Measurements from ENCODE around the gene PLPP7. TPM values are rescaled to one million over a fixed set of nuclear protein-coding genes. Genes with fewer than 3 reads are reported as not detected.

Gene PLPP7
- total RNA-seq, 1 donor from 2014 or later, result 3.1 TPM

GRCh38 chr9:131358556-131358955 lies 69.0 kb downstream of the PLPP7 start:
- no peaks in the 10 kb centered on the region for H3K9me3 Mint-ChIP-seq
- no peak overlapping the region for H3K27ac Mint-ChIP-seq
- no peaks in the 10 kb centered on the region for H3K36me3 Mint-ChIP-seq
- TF ChIP-seq CTCF (conservative IDR thresholded peaks at IDR 0.05), result no peak
- DNase-seq (ENCODE audit: extremely low spot score, unreplicated experiment), result no peak
- no peaks in the 10 kb centered on the region for H3K27me3 Mint-ChIP-seq
- no peak overlapping the region for H3K4me3 Mint-ChIP-seq
- peaks cover 7% of the 10 kb centered on the region for H3K4me1 Mint-ChIP-seq (ENCODE audit: unreplicated experiment)

Other genes with a start within 250 kb of the PLPP7 start
- gene AIF1L, start 193.2 kb upstream of the PLPP7 start, total RNA-seq (ENCODE audit: low replicate concordance), result 44.1 and 50.3 TPM in 2 replicates
- gene NUP214, start 164.1 kb upstream of the PLPP7 start, total RNA-seq (ENCODE audit: low replicate concordance), result 51.0 and 67.1 TPM in 2 replicates
- 0.79 and 1.9 TPM in 2 replicates for gene FAM78A, start 13.2 kb upstream of the PLPP7 start, total RNA-seq (ENCODE audit: low replicate concordance)
- gene PRRC2B, start 104.4 kb downstream of the PLPP7 start, total RNA-seq (ENCODE audit: low replicate concordance), result 225 and 300 TPM in 2 replicates
- gene POMT1, start 213.2 kb downstream of the PLPP7 start, total RNA-seq (ENCODE audit: low replicate concordance), result 48.7 and 55.4 TPM in 2 replicates
- gene UCK1, start 241.5 kb downstream of the PLPP7 start, total RNA-seq (ENCODE audit: low replicate concordance), result 25.9 and 36.8 TPM in 2 replicates

Data from type B pancreatic cell (in vitro differentiated cells).